Naive thymus-derived CD4-positive, alpha-beta T cell (primary cell): Measurements from ENCODE around the gene RHBDD1. TPM values are rescaled to one million over a fixed set of nuclear protein-coding genes. Genes with fewer than 3 reads are reported as not detected.

ENCODE experiments used
- ATAC-seq: fragments of 150-1000 bp; cut with Tn5 transposase; 2 replicates; pipeline ENCODE4 v1.10.0; 2021; ENCODE audit warnings: mild to moderate bottlenecking, moderate library complexity
- CTCF ChIA-PET: fragments of 350-600 bp; sonication (Branson Sonifier 250); formaldehyde crosslinking; loops from one replicate; lab custom pipeline; 2021; ENCODE audit warnings: antibody characterized with exemption; lab: Charles Lee
- POLR2A ChIA-PET: fragments of 350-600 bp; sonication (Branson Sonifier 250); formaldehyde crosslinking; loops from one replicate; lab custom pipeline; 2021; ENCODE audit warnings: antibody characterized with exemption, inconsistent platforms; lab: Charles Lee
- DNase-seq, 9 donors: peaks; one replicate each; pipeline versions ENCODE4 v3.0.0 to v3.0.0-alpha.2; 2020 to 2022; ENCODE audit warnings: mixed read lengths in 1 of 9
- H3K27ac ChIP-seq: one replicate; pipeline ENCODE4 v1.7.0; 2013; ENCODE audit warnings: mild to moderate bottlenecking, low read depth, low read length, moderate library complexity
- H3K27me3 ChIP-seq, 2 donors: one replicate each; pipeline ENCODE4 v1.7.0; 2013; ENCODE audit warnings: low read length in 2 of 2, mild to moderate bottlenecking in 2 of 2, moderate library complexity in 2 of 2; ENCODE audit not compliant: control insufficient read depth in 2 of 2, insufficient read depth in 2 of 2
- H3K36me3 ChIP-seq, 3 experiments: 1 replicate in 2 of 3; 2 replicates in 1 of 3; pipeline ENCODE4 v1.7.0; 2013; ENCODE audit warnings: low read length in 3 of 3, mild to moderate bottlenecking in 3 of 3, moderate library complexity in 1 of 3; ENCODE audit not compliant: insufficient read depth in 3 of 3, control insufficient read depth in 2 of 3
- H3K4me1 ChIP-seq, 2 donors: one replicate each; pipeline ENCODE4 v1.7.0; 2013; ENCODE audit warnings: low read length in 2 of 2, mild to moderate bottlenecking in 2 of 2, moderate library complexity in 1 of 2; ENCODE audit not compliant: control insufficient read depth in 2 of 2, insufficient read depth in 2 of 2
- H3K4me3 ChIP-seq: 2 replicates; pipeline ENCODE4 v1.7.0; 2013; ENCODE audit warnings: mild to moderate bottlenecking, low read length
- H3K9me3 ChIP-seq, 3 experiments: 1 replicate in 2 of 3; 2 replicates in 1 of 3; pipeline ENCODE4 v1.7.0; 2013; ENCODE audit warnings: low read length in 3 of 3; ENCODE audit not compliant: control insufficient read depth in 2 of 3
- H3K27ac Mint-ChIP-seq, 9 donors: one replicate each; pipeline ENCODE4 v1.8.0; 2020 to 2022; ENCODE audit warnings: mixed read lengths in 9 of 9, mild to moderate bottlenecking in 8 of 9, moderate library complexity in 5 of 9, inconsistent platforms in 2 of 9
- H3K27me3 Mint-ChIP-seq, 5 donors: one replicate each; pipeline ENCODE4 v1.8.0; 2021 to 2022; ENCODE audit warnings: mixed read lengths in 5 of 5, mild to moderate bottlenecking in 1 of 5
- H3K36me3 Mint-ChIP-seq, 5 donors: one replicate each; pipeline ENCODE4 v1.8.0; 2020 to 2022; ENCODE audit warnings: mixed read lengths in 5 of 5, mild to moderate bottlenecking in 3 of 5, inconsistent platforms in 1 of 5
- H3K4me1 Mint-ChIP-seq, 7 donors: one replicate each; pipeline ENCODE4 v1.8.0; 2020 to 2022; ENCODE audit warnings: mixed read lengths in 7 of 7, mild to moderate bottlenecking in 3 of 7, inconsistent platforms in 1 of 7
- H3K4me3 Mint-ChIP-seq, 10 donors: one replicate each; pipeline ENCODE4 v1.8.0; 2020 to 2022; ENCODE audit warnings: mild to moderate bottlenecking in 10 of 10, mixed read lengths in 10 of 10, moderate library complexity in 6 of 10, inconsistent platforms in 2 of 10
- H3K9me3 Mint-ChIP-seq, 11 donors: one replicate each; pipeline ENCODE4 v1.8.0; 2020 to 2022; ENCODE audit warnings: mixed read lengths in 11 of 11, mild to moderate bottlenecking in 4 of 11, inconsistent platforms in 1 of 11, moderate library complexity in 1 of 11
- intact Hi-C, 2 donors: fragments of 100-400 bp; cut with micrococcal nuclease; formaldehyde crosslinking; loops; one replicate each; pipeline ENCODE4 v1.15.1; 2023
- polyA plus RNA-seq, 2 donors: library from polyadenylated mRNA; unstranded; fragments of 300-500 nt; fragmentation: Illumina TruSeq; gene quantifications; one replicate each; pipeline ENCODE4 v1.2.3, GENCODE V29; 2021
- total RNA-seq, 6 experiments: library from RNA in 5 of 6; stranded (reverse) in 5 of 6; gene quantifications; 1 replicate in 5 of 6; 2 replicates in 1 of 6; pipeline ENCODE4 v1.2.3 and lab custom pipeline; 2021 to 2026

RHBDD1 gene
- total and polyA plus RNA-seq, 7 experiments from 2014 or later: 21.2 to 70.8 (median 48.3) TPM

- ATAC-seq: no peak
- no peaks in the 10 kb centered on the region for H3K9me3 Mint-ChIP-seq
- POLR2A ChIA-PET: interaction anchor here (0.8 to 3.5 kb wide), 5 partner anchors 9 to 38 kb away, joined by 3 to 17 read pairs (median 3); partner anchors contain the start of gene RHBDD1
- Histone ChIP-seq H3K27ac (peak overlapping the region; percentile 70), H3K4me1 (peaks cover 9 to 13% of the 10 kb centered on the region in 2 donors), H3K9me3 (no peaks in the 10 kb centered on the region), H3K36me3 (peaks cover 0 to 10% (median 0%) of the 10 kb centered on the region in 3 experiments), H3K4me3 (peak overlapping the region; percentile 77), H3K27me3 (no peaks in the 10 kb centered on the region)
- peaks cover 0 to 6% (median 4%) of the 10 kb centered on the region in 5 donors for H3K27me3 Mint-ChIP-seq
- intact Hi-C loops: loop anchor here (1.0 to 2.0 kb wide), 4 partner anchors 25 to 527 kb away; partner anchors contain the start of gene MFF (in 1 of the 2)
- no peak for DNase-seq
- H3K4me1 Mint-ChIP-seq: peaks cover 11 to 52% (median 39%) of the 10 kb centered on the region in 7 donors
- peaks cover 0 to 4% (median 0%) of the 10 kb centered on the region in 5 donors for H3K36me3 Mint-ChIP-seq
- CTCF ChIA-PET: interaction anchor here (1.8 kb wide), 1 partner anchor 37 kb away, joined by 5 read pairs; the partner anchor contains the start of gene RHBDD1
- H3K4me3 Mint-ChIP-seq: peak overlapping the region; percentile 86 to 97 (median 91)
- H3K27ac Mint-ChIP-seq: peak overlapping the region in 4 of 9 donors; percentile 69 to 91 (median 82)
These were observed 37.8 kb upstream of the RHBDD1 start for GRCh38 chr2:226797989-226798421.

GRCh38 chr2:226798422-226799210 is 37.2 kb upstream of the RHBDD1 start:
- H3K27ac ChIP-seq: peak overlapping the region; percentile 70
- Mint-ChIP-seq H3K27ac (peak overlapping the region in 7 of 9 donors; percentile 63 to 92 (median 75)), H3K36me3 (peaks cover 0 to 4% (median 0%) of the 10 kb centered on the region in 5 donors), H3K4me1 (peaks cover 11 to 48% (median 33%) of the 10 kb centered on the region in 7 donors), H3K9me3 (no peaks in the 10 kb centered on the region), H3K4me3 (peak overlapping the region; percentile 86 to 97 (median 91)), H3K27me3 (peaks cover 0 to 12% (median 5%) of the 10 kb centered on the region in 5 donors)
- H3K36me3 ChIP-seq: peaks cover 0 to 10% (median 0%) of the 10 kb centered on the region in 3 experiments
- no peaks in the 10 kb centered on the region for H3K9me3 ChIP-seq
- ATAC-seq: peak; percentile 27
- intact Hi-C loops: loop anchor here (1.0 to 2.0 kb wide), 7 partner anchors 7 to 526 kb away; partner anchors contain the start of genes MFF (in 1 of the 2) and RHBDD1 (in 1 of the 2)
- CTCF ChIA-PET: interaction anchor here (0.8 to 1.8 kb wide), 3 partner anchors 9 to 38 kb away, joined by 3 to 5 read pairs (median 4); partner anchors contain the start of gene RHBDD1
- peak in 7 of 9 donors; percentile 37 to 57 (median 53) for DNase-seq
- no peaks in the 10 kb centered on the region for H3K27me3 ChIP-seq
- peaks cover 9 to 13% of the 10 kb centered on the region in 2 donors for H3K4me1 ChIP-seq
- peak overlapping the region; percentile 77 for H3K4me3 ChIP-seq
- POLR2A ChIA-PET: interaction anchor here (0.8 to 3.5 kb wide), 6 partner anchors 9 to 1615 kb away, joined by 3 to 17 read pairs (median 4); partner anchors contain the start of gene RHBDD1

GRCh38 chr2:226799211-226799975 is 36.5 kb upstream of the RHBDD1 start, which contains the start of gene IRS1:
IRS1 (minus strand) TSS chr2:226799820; CDS start chr2:226798738, 1,082 bp downstream.
- Histone ChIP-seq H3K36me3 (peaks cover 0 to 10% (median 0%) of the 10 kb centered on the region in 3 experiments), H3K9me3 (no peaks in the 10 kb centered on the region), H3K4me3 (peak within 1 kb of the TSS; percentile 77), H3K27ac (peak within 1 kb of the TSS; percentile 70), H3K27me3 (no peaks in the 10 kb centered on the region), H3K4me1 (peaks cover 9 to 13% of the 10 kb centered on the region in 2 donors)
- Mint-ChIP-seq H3K27ac (peak within 1 kb of the TSS; percentile 52 to 92 (median 75)), H3K4me3 (peak within 1 kb of the TSS; percentile 89 to 97 (median 91)), H3K36me3 (peaks cover 0 to 3% (median 0%) of the 10 kb centered on the region in 5 donors), H3K4me1 (peaks cover 11 to 40% (median 26%) of the 10 kb centered on the region in 7 donors), H3K9me3 (no peaks in the 10 kb centered on the region), H3K27me3 (peaks cover 2 to 14% (median 11%) of the 10 kb centered on the region in 5 donors)
- DNase-seq (peak in 8 of 9 donors; percentile 35 to 77 (median 61)), ATAC-seq (peak; percentile 76)
- CTCF ChIA-PET: interaction anchor here (0.5 to 2.2 kb wide), 8 partner anchors 10 to 179 kb away, joined by 3 to 6 read pairs (median 4); partner anchors contain the start of gene RHBDD1
- POLR2A ChIA-PET: interaction anchor here (1.0 to 3.5 kb wide), 5 partner anchors 9 to 1616 kb away, joined by 4 to 17 read pairs (median 4); partner anchors contain the start of gene RHBDD1
- intact Hi-C loops: loop anchor here (1.0 to 2.0 kb wide), 6 partner anchors 8 to 525 kb away; partner anchors contain the start of genes MFF (in 1 of the 2) and RHBDD1 (in 1 of the 2)

GRCh38 chr2:226799976-226800940 is 35.6 kb upstream of the RHBDD1 start:
- H3K9me3 Mint-ChIP-seq: no peaks in the 10 kb centered on the region
- no peaks in the 10 kb centered on the region for H3K27me3 ChIP-seq
- no peaks in the 10 kb centered on the region for H3K9me3 ChIP-seq
- intact Hi-C loops: loop anchor here (1.0 to 10.0 kb wide), 14 partner anchors 9 to 1798 kb away; partner anchors contain the start of genes MFF (in 1 of the 2) and RHBDD1 (in 1 of the 2)
- peak overlapping the region; percentile 32 to 84 (median 69) for H3K27ac Mint-ChIP-seq
- POLR2A ChIA-PET: interaction anchor here (0.5 to 3.5 kb wide), 5 partner anchors 9 to 240 kb away, joined by 3 to 17 read pairs (median 4); partner anchors contain the start of gene RHBDD1
- H3K36me3 ChIP-seq: peaks cover 0 to 10% (median 0%) of the 10 kb centered on the region in 3 experiments
- H3K4me1 Mint-ChIP-seq: peaks cover 11 to 35% (median 23%) of the 10 kb centered on the region in 7 donors
- H3K36me3 Mint-ChIP-seq: peaks cover 0 to 2% (median 0%) of the 10 kb centered on the region in 5 donors
- H3K27me3 Mint-ChIP-seq: peaks cover 5 to 22% (median 13%) of the 10 kb centered on the region in 5 donors
- DNase-seq: no peak
- H3K4me3 Mint-ChIP-seq: peak overlapping the region; percentile 86 to 97 (median 91)
- H3K27ac ChIP-seq: peak overlapping the region; percentile 61
- H3K4me1 ChIP-seq: peaks cover 9 to 13% of the 10 kb centered on the region in 2 donors
- H3K4me3 ChIP-seq: peak overlapping the region; percentile 77
- CTCF ChIA-PET: interaction anchor here (0.5 to 3.1 kb wide), 7 partner anchors 11 to 911 kb away, joined by 3 to 25 read pairs (median 4); partner anchors contain the start of gene RHBDD1
- ATAC-seq: no peak
